Measurements from ENCODE around the gene DNAH8. TPM values are rescaled to one million over a fixed set of nuclear protein-coding genes. Genes with fewer than 3 reads are reported as not detected.
A peak's percentile ranks its signal among the peaks of the same experiment; 100 is the strongest.

Gene DNAH8
- total and polyA plus RNA-seq, 8 donors: under 0.01 to 0.18 TPM; not detected in 6

GRCh38 chr6:38796850-38797249 lies 81.7 kb downstream of the DNAH8 start:
- Histone ChIP-seq H3K4me3 (peak overlapping the region in 1 of 4 donors; percentile 15), H3K4me1 (peaks cover 0 to 3% (median 0%) of the 10 kb centered on the region in 4 donors), H3K9me3 (no peaks in the 10 kb centered on the region), H3K27me3 (peaks cover 0 to 28% (median 0%) of the 10 kb centered on the region in 3 donors), H3K27ac (no peak overlapping the region), H3K36me3 (no peaks in the 10 kb centered on the region)
- DNase-seq: peak in 1 of 2 donors; percentile 33
- 35 to 61% (median 36%) methylated on average over 6 of the region's 6 CpGs for WGBS, 5 donors
- intact Hi-C loops (cut with DNase I; ENCODE audit: low total_unique reads): no loop called here
- TF ChIP-seq CTCF (IDR thresholded peaks at IDR 0.05) (no peak), EP300 (IDR thresholded peaks at IDR 0.05) (no peak), POLR2A (IDR thresholded peaks at IDR 0.05) (no peak), POLR2AphosphoS5 (IDR thresholded peaks at IDR 0.05) (no peak)

- 27 to 52% (median 42%) methylated on average over 4 of the region's 4 CpGs for WGBS, 5 donors
- intact Hi-C loops (cut with DNase I; ENCODE audit: low total_unique reads): no loop called here
- no peak for DNase-seq
- peaks cover 0 to 31% (median 0%) of the 10 kb centered on the region in 3 donors for H3K27me3 ChIP-seq
- no peaks in the 10 kb centered on the region for H3K36me3 ChIP-seq
- no peaks in the 10 kb centered on the region for H3K9me3 ChIP-seq
- no peak overlapping the region for H3K27ac ChIP-seq
- no peak overlapping the region for H3K4me3 ChIP-seq
- TF ChIP-seq EP300 (IDR thresholded peaks at IDR 0.05): no peak
- TF ChIP-seq POLR2AphosphoS5 (IDR thresholded peaks at IDR 0.05): no peak
- no peak for TF ChIP-seq POLR2A (IDR thresholded peaks at IDR 0.05)
- TF ChIP-seq CTCF (IDR thresholded peaks at IDR 0.05): no peak
- H3K4me1 ChIP-seq: peaks cover 0 to 3% (median 0%) of the 10 kb centered on the region in 4 donors
Measured at GRCh38 chr6:38797391-38797790, 82.3 kb downstream of the DNAH8 start.

- H3K9me3 ChIP-seq: no peaks in the 10 kb centered on the region
- WGBS, 5 donors: 64 to 82% (median 76%) methylated on average over 2 of the region's 2 CpGs
Measured at GRCh38 chr6:38799529-38800184, 84.5 kb downstream of the DNAH8 start.

DNA sequence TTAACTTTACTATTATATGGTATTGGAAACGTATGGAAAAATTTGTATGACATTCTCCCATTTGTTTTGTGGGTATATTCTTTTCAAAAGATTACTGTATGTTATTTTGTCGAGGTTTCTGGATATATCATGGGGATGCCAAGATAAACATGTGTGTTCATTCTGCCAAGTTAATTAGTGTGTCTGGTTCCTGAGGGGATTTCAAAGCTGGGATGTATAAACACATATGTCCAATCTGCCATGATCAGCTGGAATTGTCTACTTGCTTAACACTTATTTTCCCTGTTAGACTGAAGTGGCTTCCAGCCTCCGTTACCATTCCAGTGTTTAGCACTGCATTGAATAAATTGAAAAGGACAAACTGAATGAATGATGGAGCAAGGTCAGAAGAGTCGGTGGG lies 86.2 kb downstream of the DNAH8 start:
- Histone ChIP-seq H3K9me3 (no peaks in the 10 kb centered on the region), H3K36me3 (no peaks in the 10 kb centered on the region), H3K4me3 (no peak overlapping the region), H3K27ac (no peak overlapping the region), H3K4me1 (peaks cover 0 to 3% (median 0%) of the 10 kb centered on the region in 4 donors), H3K27me3 (peaks cover 0 to 31% (median 0%) of the 10 kb centered on the region in 3 donors)
- DNase-seq: peak in 1 of 2 donors; percentile 11
- intact Hi-C loops (cut with DNase I; ENCODE audit: low total_unique reads): no loop called here
- TF ChIP-seq POLR2AphosphoS5 (IDR thresholded peaks at IDR 0.05) (no peak), EP300 (IDR thresholded peaks at IDR 0.05) (no peak), CTCF (IDR thresholded peaks at IDR 0.05) (no peak), POLR2A (IDR thresholded peaks at IDR 0.05) (no peak)
- 46 to 62% (median 60%) methylated on average over 4 of the region's 4 CpGs for whole genome bisulfite sequencing, 5 donors

More at GRCh38 chr6:38799529-38800184, 84.5 kb downstream of the DNAH8 start:
- Histone ChIP-seq H3K27ac (no peak overlapping the region), H3K4me3 (no peak overlapping the region), H3K4me1 (peaks cover 0 to 3% (median 0%) of the 10 kb centered on the region in 4 donors), H3K27me3 (peaks cover 0 to 31% (median 0%) of the 10 kb centered on the region in 3 donors), H3K36me3 (no peaks in the 10 kb centered on the region)
- no peak for DNase-seq
- intact Hi-C loops (cut with DNase I; ENCODE audit: low total_unique reads): no loop called here
- TF ChIP-seq EP300 (IDR thresholded peaks at IDR 0.05): no peak
- TF ChIP-seq POLR2AphosphoS5 (IDR thresholded peaks at IDR 0.05): no peak
- no peak for TF ChIP-seq CTCF (IDR thresholded peaks at IDR 0.05)
- TF ChIP-seq POLR2A (IDR thresholded peaks at IDR 0.05): no peak
